IMR-90 (cell line): ENCODE results near the gene SF3A2. TPM values are rescaled to one million over a fixed set of nuclear protein-coding genes. Genes with fewer than 3 reads are reported as not detected.

Source experiments
- ATAC-seq: fragments of 200-7000 bp; cut with Tn5 transposase; 2 replicates; pipeline ENCODE4 v1.9.1; 2020; ENCODE audit warnings: low read depth, mild to moderate bottlenecking, moderate library complexity
- BruUV-seq: library from RNA; stranded (reverse); fragments of 400-500 nt; replicated peaks from 2 replicates; lab custom pipeline; 2021; lab: Mats Ljungman, UMichigan
- CTCF ChIA-PET: fragments of 300-600 bp; formaldehyde crosslinking; extraction: SDS; loops from one replicate; lab custom pipeline; 2021; ENCODE audit warnings: antibody characterized with exemption; lab: Yijun Ruan, JAX
- POLR2A ChIA-PET: fragments of 300-600 bp; sonication (Branson Sonifier 250); formaldehyde crosslinking; loops from one replicate; lab custom pipeline; 2022; ENCODE audit warnings: antibody characterized with exemption; ENCODE audit not compliant: unreplicated experiment; lab: Charles Lee
- DNase-seq: peaks from one replicate; pipeline ENCODE4 v3.0.0; 2013
- H2AFZ ChIP-seq: replicated peaks from 2 replicates; pipeline ENCODE3; 2013; ENCODE audit warnings: low read length, mild to moderate bottlenecking; ENCODE audit not compliant: poor library complexity
- H2AK5ac ChIP-seq: 2 replicates; pipeline ENCODE4 v1.6.1; 2013; ENCODE audit warnings: low read depth, low read length, inconsistent platforms
- H2AK9ac ChIP-seq: replicated peaks from 2 replicates; pipeline ENCODE3; 2013; ENCODE audit warnings: mild to moderate bottlenecking, low read depth, low read length, moderate library complexity; ENCODE audit not compliant: poor library complexity
- H2BK120ac ChIP-seq: 2 replicates; pipeline ENCODE4 v1.6.1; 2013; ENCODE audit warnings: low read depth, low read length, inconsistent platforms
- H2BK15ac ChIP-seq: 3 replicates; pipeline ENCODE4 v1.6.1; 2013; ENCODE audit warnings: low read depth, low read length, inconsistent platforms
- H2BK20ac ChIP-seq: 2 replicates; pipeline ENCODE4 v1.6.1; 2013; ENCODE audit warnings: low read depth, mild to moderate bottlenecking, inconsistent platforms, low read length, moderate library complexity
- H2BK5ac ChIP-seq: 2 replicates; pipeline ENCODE4 v1.6.1; 2013; ENCODE audit warnings: mild to moderate bottlenecking, low read depth, low read length, inconsistent platforms; ENCODE audit not compliant: poor library complexity, severe bottlenecking
- H3K14ac ChIP-seq: replicated peaks from 2 replicates; pipeline ENCODE4 v1.6.1; 2013; ENCODE audit warnings: low read depth, low read length, inconsistent platforms
- H3K18ac ChIP-seq: 2 replicates; pipeline ENCODE4 v1.6.1; 2013; ENCODE audit warnings: low read depth, low read length, control low read depth
- H3K23ac ChIP-seq: 2 replicates; pipeline ENCODE4 v1.6.1; 2013; ENCODE audit warnings: low read depth, low read length, inconsistent platforms
- H3K27ac ChIP-seq: 2 replicates; pipeline ENCODE4 v1.5.1; 2013; ENCODE audit warnings: mild to moderate bottlenecking, control low read depth, low read length; ENCODE audit not compliant: insufficient read depth
- H3K27me3 ChIP-seq: 2 replicates; pipeline ENCODE4 v1.6.1; 2013; ENCODE audit warnings: low read length; ENCODE audit not compliant: control insufficient read depth, insufficient read depth
- H3K36me3 ChIP-seq: 2 replicates; pipeline ENCODE4 v1.6.1; 2013; ENCODE audit warnings: low read length, mixed read lengths; ENCODE audit not compliant: control insufficient read depth, insufficient read depth
- H3K4ac ChIP-seq: 2 replicates; pipeline ENCODE4 v1.6.1; 2013; ENCODE audit warnings: low read depth, low read length, inconsistent platforms
- H3K4me1 ChIP-seq: 2 replicates; pipeline ENCODE4 v1.6.1; 2013; ENCODE audit warnings: low read length, mixed read lengths; ENCODE audit not compliant: control insufficient read depth, insufficient read depth
- H3K4me2 ChIP-seq: 2 replicates; pipeline ENCODE4 v1.6.1; 2013; ENCODE audit warnings: low read depth, mild to moderate bottlenecking, control low read depth, low read length, moderate library complexity
- H3K4me3 ChIP-seq: 2 replicates; pipeline ENCODE4 v1.5.1; 2013; ENCODE audit warnings: low read depth, mild to moderate bottlenecking, control low read depth, low read length, moderate library complexity; ENCODE audit not compliant: insufficient read depth
- H3K56ac ChIP-seq: 2 replicates; pipeline ENCODE4 v1.6.1; 2013; ENCODE audit warnings: low read length, inconsistent platforms; ENCODE audit not compliant: insufficient read depth; ENCODE audit errors: extremely low read depth
- H3K79me1 ChIP-seq, 2 experiments: 2 replicates each; pipeline ENCODE4 v1.6.1; 2013; ENCODE audit warnings: low read length in 2 of 2, inconsistent platforms in 1 of 2, low read depth in 1 of 2
- H3K9ac ChIP-seq: 2 replicates; pipeline ENCODE4 v1.6.1; 2013; ENCODE audit warnings: low read depth, low read length, control low read depth
- H3K9me1 ChIP-seq: 2 replicates; pipeline ENCODE4 v1.6.1; 2013; ENCODE audit warnings: low read length, inconsistent platforms; ENCODE audit not compliant: insufficient read depth
- H3K9me3 ChIP-seq: 2 replicates; pipeline ENCODE4 v1.6.1; 2013; ENCODE audit warnings: low read length; ENCODE audit not compliant: control insufficient read depth, insufficient read depth
- H4K20me1 ChIP-seq: 2 replicates; pipeline ENCODE4 v1.6.1; 2013; ENCODE audit warnings: low read length, inconsistent platforms; ENCODE audit not compliant: insufficient read depth
- H4K5ac ChIP-seq: 2 replicates; pipeline ENCODE4 v1.6.1; 2013; ENCODE audit warnings: mild to moderate bottlenecking, low read depth, low read length, control low read depth
- H4K8ac ChIP-seq, 2 experiments: 2 replicates each; pipeline ENCODE4 v1.6.1; 2013; ENCODE audit warnings: low read depth in 2 of 2, low read length in 2 of 2, control low read depth in 1 of 2, inconsistent platforms in 1 of 2
- H4K91ac ChIP-seq: 2 replicates; pipeline ENCODE4 v1.6.1; 2013; ENCODE audit warnings: low read depth, low read length, inconsistent platforms; ENCODE audit not compliant: insufficient read depth
- BHLHE40 ChIP-seq: fragments of 150-350 bp; IDR thresholded peaks from 2 replicates; pipeline ENCODE4 v1.6.1; 2016; ENCODE audit warnings: mild to moderate bottlenecking, low read depth, low read length
- MAFK ChIP-seq: IDR thresholded peaks from 2 replicates; pipeline ENCODE4 v1.6.1; 2012; ENCODE audit warnings: low read depth, low read length, improper control_type of control experiment
- WGBS, 2 experiments: methylation state at CpG; one replicate each; pipeline versions ENCODE4 v1.1.5 to v1.1.7; 2013; ENCODE audit warnings: missing lambda C conversion rate in 2 of 2; ENCODE audit not compliant: insufficient read length in 1 of 2; ENCODE audit errors: extremely low coverage in 2 of 2; 5-methylcytosine and 5-hydroxymethylcytosine counted together
- dilution Hi-C: fragments of 300-500 bp; cut with HindIII; formaldehyde crosslinking; loops from one replicate; pipeline ENCODE4 v1.14.3; 2018; ENCODE audit warnings: low sequenced_read_pairs; ENCODE audit not compliant: unreplicated experiment
- in situ Hi-C: fragments of 300-500 bp; cut with MboI; formaldehyde crosslinking; loops from 3 replicates; pipeline ENCODE4 v1.14.3; 2019; ENCODE audit warnings: low sequenced_read_pairs, inconsistent platforms, mixed read lengths
- intact Hi-C: fragments of 100-400 bp; cut with micrococcal nuclease; formaldehyde crosslinking; loops from 2 replicates; pipeline ENCODE4 v1.10.0; 2022
- polyA plus RNA-seq, 3 experiments: library from polyadenylated mRNA; depleted of rRNA; stranded (reverse); fragments of >200 nt; gene quantifications; 2 replicates each; pipeline ENCODE4 v1.2.3, GENCODE V29; 2012; ENCODE audit warnings: low replicate concordance in 1 of 3
- total RNA-seq: library from RNA; depleted of rRNA; stranded (reverse); fragments of >200 nt; gene quantifications from 2 replicates; pipeline ENCODE4 v1.2.3, GENCODE V29; 2012

Gene SF3A2
- total and polyA plus RNA-seq, 2 of the 4 experiments (the other 2 are of a cell fraction), result 4.8 to 34.5 TPM

- H2BK20ac ChIP-seq, result no peak overlapping the region
- peaks cover 54% of the 10 kb centered on the region for H3K36me3 ChIP-seq
- no peak overlapping the region for H2AK5ac ChIP-seq
- H3K9me1 ChIP-seq, result peaks cover 2% of the 10 kb centered on the region; the same call in 1 of the 2 replicates
- CTCF ChIA-PET, result no interaction called here
- H3K4me2 ChIP-seq, result no peak overlapping the region
- intact Hi-C loops (no loop called here), dilution Hi-C loops (no loop called here), in situ Hi-C loops (no loop called here)
- H3K4ac ChIP-seq, result no peak overlapping the region
- no peaks in the 10 kb centered on the region for H3K9me3 ChIP-seq
- H4K20me1 ChIP-seq, result peaks cover 36% of the 10 kb centered on the region
- no peak overlapping the region for H4K8ac ChIP-seq
- H2BK15ac ChIP-seq, result no peak overlapping the region
- POLR2A ChIA-PET, result no interaction called here
- H2AFZ ChIP-seq, result no peak overlapping the region
- no TSS peak for BruUV-seq
- H3K23ac ChIP-seq, result no peak overlapping the region
- no peak overlapping the region for H3K18ac ChIP-seq
- no peaks in the 10 kb centered on the region for H3K27me3 ChIP-seq
- no peak for ATAC-seq
- H3K4me1 ChIP-seq, result no peaks in the 10 kb centered on the region
- TF ChIP-seq MAFK (no peak), BHLHE40 (no peak)
- H3K9ac ChIP-seq, result no peak overlapping the region
- no peak overlapping the region for H2BK5ac ChIP-seq
- peaks cover 13 to 83% of the 10 kb centered on the region in 2 experiments for H3K79me1 ChIP-seq
- no peak overlapping the region for H3K14ac ChIP-seq
- no peak overlapping the region for H3K4me3 ChIP-seq
- no peak overlapping the region for H4K5ac ChIP-seq
- no peak for DNase-seq
- H2AK9ac ChIP-seq, result no peak overlapping the region
- no peak overlapping the region for H3K27ac ChIP-seq
- no peak overlapping the region for H3K56ac ChIP-seq
- whole genome bisulfite sequencing, 2 experiments, result 94% methylated on average over 6 of the region's 22 CpGs; no CpG with 5 or more reads in 1 of the 2 experiments
- no peak overlapping the region for H2BK120ac ChIP-seq
- H4K91ac ChIP-seq, result no peak overlapping the region
Observed at GRCh38 chr19:2198317-2198716, 38.3 kb upstream of the SF3A2 start.
